Left lung (tissue), 10 donors: ENCODE results near the gene GPX7. TPM values are rescaled to one million over a fixed set of nuclear protein-coding genes. Genes with fewer than 3 reads are reported as not detected.

Experiments used
- ATAC-seq: fragments of 200-7000 bp; cut with Tn5 transposase; one replicate; pipeline ENCODE4 v1.9.1; 2020; ENCODE audit warnings: moderate library complexity
- DNase-seq, 4 donors: peaks; one replicate each; pipeline ENCODE4 v3.0.0-alpha.2; 2013 to 2020
- H3K27ac ChIP-seq, 2 donors: fragments of 200-600 bp; sonication (generic) in 1 of 2; one replicate each; pipeline versions ENCODE4 v1.5.0 to v1.8.0; 2020 to 2021
- H3K27me3 ChIP-seq, 2 donors: fragments of 200-600 bp; sonication (generic) in 1 of 2; one replicate each; pipeline versions ENCODE4 v1.5.0 to v1.8.0; 2020 to 2021
- H3K36me3 ChIP-seq, 2 donors: fragments of 200-600 bp; sonication (generic) in 1 of 2; one replicate each; pipeline versions ENCODE4 v1.5.0 to v1.8.0; 2020 to 2021
- H3K4me1 ChIP-seq, 2 donors: fragments of 200-600 bp; one replicate each; pipeline ENCODE4 v1.8.0; 2021
- H3K4me3 ChIP-seq, 2 donors: fragments of 200-600 bp; sonication (generic) in 1 of 2; one replicate each; pipeline versions ENCODE4 v1.5.0 to v1.8.0; 2020 to 2021; ENCODE audit warnings: mild to moderate bottlenecking in 1 of 2
- H3K9me3 ChIP-seq, 2 donors: fragments of 200-600 bp; sonication (generic) in 1 of 2; one replicate each; pipeline versions ENCODE4 v1.5.0 to v1.8.0; 2020 to 2021
- intact Hi-C, 2 donors: fragments of 100-400 bp; cut with DNase I; formaldehyde crosslinking; loops; one replicate each; pipeline versions ENCODE4 v1.11.2 to v1.14.2; 2022
- polyA plus RNA-seq, 6 donors: library from polyadenylated mRNA; unstranded; fragments of 120-200 nt; gene quantifications; one replicate each; pipeline ENCODE4 v1.2.1, GENCODE V29; 2013; ENCODE audit not compliant: insufficient read length in 6 of 6
- total RNA-seq, 2 donors: library from RNA; stranded (reverse); fragmentation: NEBNext Ultra II Directional; extraction: Animal tissue kit (Norgen Biotek cat#: 25700); gene quantifications; one replicate each; pipeline ENCODE4 v1.2.1, GENCODE V29; 2021
- TF ChIP-seq, protein P1 (sequence below), 2 donors: fragments of 200-600 bp; sonication (generic) in 1 of 2; IDR thresholded peaks; one replicate each; pipeline versions ENCODE4 v1.5.0 to v1.8.0; 2021; ENCODE audit warnings: antibody characterized with exemption in 2 of 2
- donor health status: DM: no; HTN: yes; CAD: no.
- donor health status: DM: no; HTN: no; CAD: no.

GPX7 gene
- total and polyA plus RNA-seq, 8 donors: 12.6 to 89.4 (median 75.4) TPM

DNA sequence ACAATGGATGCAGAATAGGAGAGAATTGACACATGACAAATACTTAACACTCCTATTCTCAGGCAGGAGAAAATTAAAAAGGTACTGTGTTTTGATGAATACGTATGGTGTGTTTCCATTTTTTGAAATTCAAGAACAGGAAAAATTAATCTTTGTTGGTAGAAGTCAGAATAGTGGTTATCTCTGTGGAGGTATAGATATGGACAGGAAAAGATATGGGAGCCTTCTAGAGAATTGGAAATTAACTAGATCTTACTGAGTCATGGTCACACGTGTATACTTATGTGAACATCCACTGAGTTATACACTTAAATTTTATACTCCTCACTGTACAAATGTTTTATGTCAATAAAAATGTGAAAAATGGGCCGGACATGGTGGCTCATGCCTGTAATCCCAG, 39.4 kb upstream of the GPX7 start:
- no peak overlapping the region for H3K4me3 ChIP-seq
- H3K27ac ChIP-seq: no peak overlapping the region
- H3K4me1 ChIP-seq: no peaks in the 10 kb centered on the region
- intact Hi-C loops: no loop called here
- no peak for ATAC-seq
- no peak for DNase-seq
- H3K27me3 ChIP-seq: no peaks in the 10 kb centered on the region
- TF ChIP-seq, protein P1, sequence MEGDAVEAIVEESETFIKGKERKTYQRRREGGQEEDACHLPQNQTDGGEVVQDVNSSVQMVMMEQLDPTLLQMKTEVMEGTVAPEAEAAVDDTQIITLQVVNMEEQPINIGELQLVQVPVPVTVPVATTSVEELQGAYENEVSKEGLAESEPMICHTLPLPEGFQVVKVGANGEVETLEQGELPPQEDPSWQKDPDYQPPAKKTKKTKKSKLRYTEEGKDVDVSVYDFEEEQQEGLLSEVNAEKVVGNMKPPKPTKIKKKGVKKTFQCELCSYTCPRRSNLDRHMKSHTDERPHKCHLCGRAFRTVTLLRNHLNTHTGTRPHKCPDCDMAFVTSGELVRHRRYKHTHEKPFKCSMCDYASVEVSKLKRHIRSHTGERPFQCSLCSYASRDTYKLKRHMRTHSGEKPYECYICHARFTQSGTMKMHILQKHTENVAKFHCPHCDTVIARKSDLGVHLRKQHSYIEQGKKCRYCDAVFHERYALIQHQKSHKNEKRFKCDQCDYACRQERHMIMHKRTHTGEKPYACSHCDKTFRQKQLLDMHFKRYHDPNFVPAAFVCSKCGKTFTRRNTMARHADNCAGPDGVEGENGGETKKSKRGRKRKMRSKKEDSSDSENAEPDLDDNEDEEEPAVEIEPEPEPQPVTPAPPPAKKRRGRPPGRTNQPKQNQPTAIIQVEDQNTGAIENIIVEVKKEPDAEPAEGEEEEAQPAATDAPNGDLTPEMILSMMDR (IDR thresholded peaks at IDR 0.05): no peak
- no peaks in the 10 kb centered on the region for H3K36me3 ChIP-seq
- no peaks in the 10 kb centered on the region for H3K9me3 ChIP-seq

DNA sequence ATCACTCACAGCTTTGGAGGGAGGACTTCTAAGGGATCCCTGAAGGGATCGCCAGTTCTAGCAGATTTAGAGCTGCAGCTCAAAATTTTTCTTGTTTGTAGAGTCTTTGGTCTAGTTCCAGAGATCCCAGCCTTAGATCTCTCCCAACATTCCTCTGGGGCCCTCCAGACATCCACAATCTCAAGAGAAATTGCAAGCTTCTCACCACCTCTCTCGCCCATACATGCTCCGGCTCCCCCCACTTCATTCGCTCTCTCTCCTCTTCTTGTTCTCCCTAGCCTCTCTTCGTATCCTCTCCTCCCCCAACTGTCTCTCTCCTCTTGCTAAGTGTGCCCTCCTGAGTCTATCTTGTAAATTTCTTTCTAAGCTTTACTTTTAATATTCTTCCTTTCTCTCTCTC, 34.2 kb upstream of the GPX7 start:
- H3K27ac ChIP-seq: no peak overlapping the region
- intact Hi-C loops: no loop called here
- DNase-seq (peak in 2 of 4 donors; percentile 16 to 23), ATAC-seq (no peak)
- peaks cover 0 to 15% of the 10 kb centered on the region in 2 donors for H3K4me1 ChIP-seq
- no peaks in the 10 kb centered on the region for H3K27me3 ChIP-seq
- TF ChIP-seq, protein P1 (IDR thresholded peaks at IDR 0.05): no peak
- H3K36me3 ChIP-seq: no peaks in the 10 kb centered on the region
- H3K4me3 ChIP-seq: no peak overlapping the region
- H3K9me3 ChIP-seq: no peaks in the 10 kb centered on the region

DNA sequence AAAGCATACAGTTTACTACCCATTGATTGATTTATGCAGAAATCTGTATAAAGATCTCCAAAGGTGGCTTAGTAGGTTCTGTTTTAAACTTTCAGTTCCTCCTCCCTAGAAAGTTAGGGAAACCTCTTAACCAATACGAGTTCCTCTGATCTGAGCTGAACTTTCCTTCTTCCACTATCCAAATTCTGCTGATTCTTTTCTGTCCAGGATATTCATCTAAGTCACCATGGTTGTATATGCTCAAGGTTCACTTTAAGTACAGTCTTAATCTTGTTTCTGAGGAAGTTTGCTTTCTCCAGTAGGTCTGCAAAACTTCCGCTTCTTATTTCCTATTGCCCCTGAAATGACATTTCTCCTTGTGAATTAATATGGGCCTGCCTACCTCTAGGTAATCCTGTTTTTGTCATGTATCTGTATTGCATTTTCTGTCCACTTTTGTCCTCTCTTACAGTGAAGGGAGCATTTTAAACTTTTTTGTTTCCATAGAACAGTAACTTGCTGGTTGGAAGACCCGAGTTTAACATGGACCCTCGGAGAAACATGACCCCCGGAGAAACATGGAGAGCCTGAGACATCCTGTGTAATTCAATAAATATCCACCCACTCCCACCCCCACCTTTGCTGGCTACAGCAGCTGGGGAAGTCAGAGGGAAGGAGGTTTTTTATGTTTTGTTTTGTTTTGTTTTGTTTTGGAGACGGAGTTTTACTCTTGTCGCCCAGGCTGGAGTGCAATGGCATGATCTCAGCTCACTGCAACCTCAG, 32.5 kb upstream of the GPX7 start:
- Histone ChIP-seq H3K4me3 (no peak overlapping the region), H3K27me3 (no peaks in the 10 kb centered on the region), H3K9me3 (no peaks in the 10 kb centered on the region), H3K27ac (peak overlapping the region in 1 of 2 donors; percentile 45), H3K4me1 (peaks cover 0 to 15% of the 10 kb centered on the region in 2 donors), H3K36me3 (no peaks in the 10 kb centered on the region)
- DNase-seq (peak in 1 of 4 donors; percentile 10), ATAC-seq (peak; percentile 32)
- intact Hi-C loops: no loop called here
- TF ChIP-seq, protein P1 (IDR thresholded peaks at IDR 0.05): no peak

DNA sequence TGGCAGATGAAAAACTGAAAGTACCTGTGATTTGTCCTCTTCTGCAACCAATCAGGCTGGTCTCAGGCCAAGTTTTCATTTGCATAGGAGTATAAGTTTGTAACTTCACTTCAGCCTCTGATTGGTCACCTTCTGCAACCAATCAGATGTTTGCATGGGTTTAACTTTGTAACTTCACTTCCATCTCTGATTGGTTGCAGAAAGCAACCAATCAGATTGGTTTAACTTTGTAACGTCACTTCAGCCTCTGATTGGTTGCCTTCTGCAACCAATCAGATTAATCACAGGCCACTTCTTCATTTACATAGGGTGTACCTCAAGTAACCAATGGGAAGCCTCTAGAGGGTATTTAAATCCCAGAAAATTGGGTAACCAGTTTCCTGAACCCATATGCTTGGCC, 30.4 kb upstream of the GPX7 start:
- intact Hi-C loops: no loop called here

DNA sequence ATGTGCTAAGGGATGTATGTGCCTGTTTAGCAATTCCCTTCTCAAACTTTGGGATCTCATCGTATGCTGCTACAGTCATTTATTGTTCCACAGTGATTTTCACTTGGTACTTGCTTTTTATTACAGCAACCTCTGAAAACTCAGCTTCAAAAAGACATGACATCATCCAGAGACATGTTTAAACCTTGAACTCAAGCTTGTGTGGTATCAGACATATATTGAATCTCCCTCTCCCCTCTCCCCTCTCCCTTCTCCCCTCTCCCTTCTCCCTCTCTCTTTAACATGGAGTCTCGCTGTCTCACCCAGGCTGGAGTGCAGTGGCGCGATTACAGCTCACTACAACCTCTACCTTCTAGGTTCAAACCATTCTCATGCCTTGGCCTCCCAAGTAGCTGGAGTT, 29.8 kb upstream of the GPX7 start:
- ATAC-seq (no peak), DNase-seq (no peak)
- Histone ChIP-seq H3K27me3 (no peaks in the 10 kb centered on the region), H3K36me3 (no peaks in the 10 kb centered on the region), H3K27ac (no peak overlapping the region), H3K9me3 (no peaks in the 10 kb centered on the region), H3K4me3 (no peak overlapping the region), H3K4me1 (peaks cover 0 to 15% of the 10 kb centered on the region in 2 donors)
- intact Hi-C loops: no loop called here
- TF ChIP-seq, protein P1 (IDR thresholded peaks at IDR 0.05): no peak

More for the DNA sequence above, 30.4 kb upstream of the GPX7 start:
- Histone ChIP-seq H3K4me1 (peaks cover 0 to 15% of the 10 kb centered on the region in 2 donors), H3K4me3 (no peak overlapping the region), H3K9me3 (no peaks in the 10 kb centered on the region), H3K27ac (no peak overlapping the region), H3K36me3 (no peaks in the 10 kb centered on the region), H3K27me3 (no peaks in the 10 kb centered on the region)
- ATAC-seq: no peak
- peak in 1 of 4 donors; percentile 26 for DNase-seq
- TF ChIP-seq, protein P1 (IDR thresholded peaks at IDR 0.05): no peak
